ENCODE measurements around the gene ASTN2.

The ASTN2 gene

GRCh38 chr9:116555119-116555518, 859.7 kb downstream of the ASTN2 start:
- DNase-seq (ENCODE audit: extremely low read depth in 1 of 2, low read depth in 1 of 2) = no peak

DNA sequence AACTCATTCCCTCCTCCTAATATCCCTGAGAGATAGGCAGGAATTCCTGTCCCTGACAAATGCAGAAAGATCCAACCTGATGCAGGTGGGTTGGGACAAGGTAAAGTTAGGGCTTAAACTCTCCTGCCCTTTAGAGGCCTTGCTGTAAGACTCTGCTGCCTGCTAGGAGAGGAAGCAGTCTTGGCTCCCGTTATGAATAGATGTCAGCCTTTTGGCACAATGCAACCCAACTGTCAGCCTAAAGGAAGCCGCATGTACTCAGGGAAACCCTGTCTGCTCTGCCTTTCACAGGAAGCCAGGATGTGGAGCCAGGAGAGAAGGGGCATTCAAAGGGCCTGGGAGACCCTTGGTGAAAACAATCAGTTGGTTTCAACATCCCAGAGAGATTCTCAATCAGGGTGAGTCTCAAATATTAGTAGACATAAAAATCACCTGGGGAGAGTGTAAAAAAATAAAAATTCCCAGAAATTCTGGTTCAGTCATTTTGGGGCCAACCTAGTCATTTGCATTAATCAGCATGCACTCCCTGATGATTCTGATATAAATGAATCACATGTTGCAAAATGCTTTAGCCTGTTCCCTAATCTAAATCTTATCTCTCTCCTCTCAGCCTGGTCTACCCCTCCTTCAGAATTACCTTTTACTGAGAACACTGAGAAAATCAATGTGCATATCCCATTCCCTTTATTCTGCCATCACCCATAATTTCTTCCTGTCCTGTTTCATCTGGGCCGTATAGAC, 864.0 kb downstream of the ASTN2 start:
- no peak for DNase-seq (ENCODE audit: extremely low read depth in 1 of 2, low read depth in 1 of 2)

- no peak for DNase-seq (ENCODE audit: extremely low read depth in 1 of 2, low read depth in 1 of 2)
These were observed 864.8 kb downstream of the ASTN2 start for GRCh38 chr9:116549786-116550660.

DNA sequence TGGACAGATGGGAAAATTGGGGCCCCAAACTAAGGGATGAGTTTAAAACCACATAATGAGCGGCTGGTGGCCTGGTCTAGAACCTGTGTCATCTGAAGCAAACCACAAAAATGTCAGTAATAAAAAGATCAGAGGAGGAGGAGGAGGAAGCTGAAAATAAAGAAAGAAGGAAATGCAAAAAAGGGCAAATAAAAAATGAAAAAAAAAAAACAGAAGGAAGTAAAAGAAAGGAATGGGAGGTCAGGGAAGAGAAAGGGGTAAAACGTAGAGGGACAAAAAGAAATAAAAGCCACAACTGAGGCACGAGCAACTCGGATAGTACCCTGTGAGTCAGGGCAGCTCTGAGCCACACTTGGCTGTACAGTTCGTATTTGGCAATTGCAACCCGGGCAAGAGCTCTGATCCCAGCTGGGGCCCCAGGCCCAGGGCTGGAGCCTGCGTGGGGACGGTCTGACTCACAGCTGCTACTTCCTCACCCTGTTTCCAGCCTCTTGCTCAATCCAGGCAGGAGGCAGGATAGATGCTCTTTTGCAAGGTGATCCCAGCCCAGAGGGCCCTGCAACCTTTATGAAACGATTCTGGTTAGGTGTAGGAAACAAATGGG, 865.7 kb downstream of the ASTN2 start:
- no peak for DNase-seq (ENCODE audit: extremely low read depth in 1 of 2, low read depth in 1 of 2)

DNA sequence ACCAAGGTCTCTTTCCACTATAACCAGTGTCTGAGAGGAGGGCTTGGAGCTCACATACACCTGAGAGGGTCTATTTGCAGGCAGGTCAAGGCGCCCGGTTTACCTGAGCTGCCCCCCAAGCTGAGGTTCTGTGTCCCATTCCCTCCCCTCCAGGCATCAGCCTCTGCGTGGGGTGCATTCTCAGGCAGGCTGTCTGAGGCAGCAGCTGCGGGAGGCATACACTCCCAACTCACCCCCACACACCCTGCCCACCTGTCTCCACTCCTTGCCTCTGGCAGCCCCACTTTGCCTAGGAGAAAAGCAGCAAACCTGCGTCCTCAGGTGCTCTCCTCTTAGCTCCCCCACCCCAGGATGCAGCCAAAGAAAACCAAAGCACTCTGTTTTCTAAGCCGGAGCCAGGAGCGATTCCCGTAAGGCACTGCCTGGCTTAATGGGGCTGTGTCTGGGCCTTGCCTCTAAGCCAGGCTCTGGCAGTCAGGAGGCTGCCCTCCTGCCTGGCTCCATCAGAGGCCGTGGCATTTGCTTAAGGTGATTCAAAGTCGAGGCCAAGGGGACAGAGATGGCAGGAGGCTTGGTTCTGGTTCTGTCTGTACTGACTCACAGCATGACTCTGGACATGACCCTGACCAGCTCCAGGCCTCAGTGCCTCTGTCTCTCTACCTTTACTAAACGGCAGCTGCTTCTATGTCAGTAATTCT, 867.0 kb downstream of the ASTN2 start:
- no peak for DNase-seq (ENCODE audit: extremely low read depth in 1 of 2, low read depth in 1 of 2)

- no peak for DNase-seq (ENCODE audit: extremely low read depth in 1 of 2, low read depth in 1 of 2)
These were observed 867.9 kb downstream of the ASTN2 start for GRCh38 chr9:116546711-116547581.

DNA sequence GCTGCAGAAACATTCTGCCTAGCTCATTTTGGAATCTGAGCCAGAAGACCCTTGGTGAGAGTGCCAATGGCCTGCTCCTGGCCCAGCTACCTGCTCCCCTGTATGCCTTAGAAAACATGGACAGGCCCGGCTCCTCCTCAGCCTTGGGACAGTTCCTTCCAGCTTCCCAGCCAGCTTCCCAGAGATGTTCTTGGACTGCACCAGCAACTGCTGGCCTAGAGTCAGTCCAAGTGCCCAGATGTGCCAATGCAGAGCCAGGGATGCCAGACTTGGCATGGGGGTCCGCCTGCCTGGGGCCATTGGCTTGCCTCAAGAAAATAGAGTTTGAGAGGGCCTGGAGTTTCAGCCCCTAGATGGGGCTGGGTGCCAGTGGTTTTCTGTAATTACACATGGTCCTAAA, 870.0 kb downstream of the ASTN2 start:
- DNase-seq (ENCODE audit: extremely low read depth in 1 of 2, low read depth in 1 of 2) = no peak

GRCh38 chr9:116543731-116544400, 871.0 kb downstream of the ASTN2 start:
- DNase-seq (ENCODE audit: extremely low read depth in 1 of 2, low read depth in 1 of 2) = no peak

GRCh38 chr9:116541402-116541801, 873.5 kb downstream of the ASTN2 start:
- DNase-seq (ENCODE audit: extremely low read depth in 1 of 2, low read depth in 1 of 2) = no peak

DNA sequence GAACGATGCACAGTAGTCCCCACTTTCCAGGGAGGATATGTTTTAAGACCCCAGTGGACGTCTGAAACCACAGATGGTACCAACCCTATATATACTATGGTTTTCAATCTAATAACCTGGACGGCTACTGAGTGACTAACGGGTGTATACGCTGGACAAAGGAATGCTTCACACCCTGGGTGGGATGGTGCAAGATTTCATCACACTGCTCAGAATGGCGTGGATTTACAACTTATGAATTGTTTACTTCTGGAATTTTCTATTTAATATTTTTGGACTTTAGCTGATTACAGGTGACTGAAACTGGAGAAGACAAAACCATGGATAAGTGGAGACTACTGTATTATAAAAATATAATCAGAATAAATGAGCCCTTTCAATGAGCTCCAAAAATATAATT, 875.3 kb downstream of the ASTN2 start:
- no peak for DNase-seq (ENCODE audit: extremely low read depth in 1 of 2, low read depth in 1 of 2)

GRCh38 chr9:116525611-116526010, 889.2 kb downstream of the ASTN2 start:
- DNase-seq (ENCODE audit: extremely low read depth in 1 of 2, low read depth in 1 of 2) = no peak

DNA sequence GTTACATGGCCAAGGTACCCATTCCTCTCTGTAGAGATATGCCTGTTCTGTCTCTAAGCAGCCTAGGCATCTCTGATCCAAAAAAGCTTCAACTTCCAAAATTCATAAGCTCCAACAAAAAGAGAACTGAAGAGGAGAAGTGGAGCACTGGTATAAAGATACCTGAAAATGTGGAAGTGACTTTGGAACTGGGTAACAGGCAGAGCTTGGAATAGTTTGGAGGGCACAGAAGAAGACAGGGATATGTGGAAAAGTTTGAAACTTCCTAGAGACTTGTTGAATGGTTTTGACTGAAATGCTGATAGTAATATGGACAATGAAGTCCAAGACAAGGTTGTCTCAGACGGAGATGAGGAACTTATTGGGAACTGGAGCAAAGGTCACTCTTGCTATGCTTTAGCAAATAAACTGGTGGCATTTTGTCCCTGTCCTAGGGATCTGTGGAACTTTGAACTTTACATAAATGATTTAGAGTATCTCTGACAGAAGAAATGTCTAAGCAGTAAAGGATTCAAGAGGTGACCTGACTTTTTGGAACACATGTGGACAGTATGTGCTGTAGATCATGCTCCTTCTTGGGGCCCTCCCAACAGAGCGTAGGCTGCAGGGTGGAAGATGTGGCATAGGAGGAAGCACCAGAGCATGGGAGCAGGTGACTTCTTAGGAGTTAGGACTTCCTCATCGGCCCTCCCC, 889.9 kb downstream of the ASTN2 start:
- DNase-seq (ENCODE audit: extremely low read depth in 1 of 2, low read depth in 1 of 2) = no peak

- DNase-seq (ENCODE audit: extremely low read depth in 1 of 2, low read depth in 1 of 2) = no peak
These were observed 894.6 kb downstream of the ASTN2 start for GRCh38 chr9:116520218-116520617.

GRCh38 chr9:116516456-116516855, 898.4 kb downstream of the ASTN2 start:
- DNase-seq (ENCODE audit: extremely low read depth in 1 of 2, low read depth in 1 of 2) = no peak

GRCh38 chr9:116515541-116515940, 899.3 kb downstream of the ASTN2 start:
- DNase-seq (ENCODE audit: extremely low read depth in 1 of 2, low read depth in 1 of 2) = no peak

DNA sequence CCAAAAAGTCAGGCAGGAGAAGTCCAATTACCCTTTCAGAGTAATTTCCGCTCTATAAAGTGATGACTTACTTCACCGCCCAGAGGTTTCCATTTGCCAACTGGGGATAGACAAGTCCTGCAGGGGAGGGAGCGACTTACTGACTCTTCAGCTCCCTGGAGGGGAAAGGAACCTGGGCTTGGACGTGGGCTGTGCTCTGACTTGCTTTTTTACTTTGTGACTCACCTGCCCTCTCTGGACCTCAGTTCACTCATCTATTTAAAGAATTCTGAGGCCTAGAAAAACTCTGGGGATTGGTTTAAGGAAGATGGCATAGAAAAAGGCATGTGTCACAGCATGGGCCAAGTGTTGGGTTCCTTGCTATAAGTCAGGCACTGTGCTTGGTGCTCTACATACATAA, 908.2 kb downstream of the ASTN2 start:
- DNase-seq (ENCODE audit: extremely low read depth in 1 of 2, low read depth in 1 of 2) = no peak

DNA sequence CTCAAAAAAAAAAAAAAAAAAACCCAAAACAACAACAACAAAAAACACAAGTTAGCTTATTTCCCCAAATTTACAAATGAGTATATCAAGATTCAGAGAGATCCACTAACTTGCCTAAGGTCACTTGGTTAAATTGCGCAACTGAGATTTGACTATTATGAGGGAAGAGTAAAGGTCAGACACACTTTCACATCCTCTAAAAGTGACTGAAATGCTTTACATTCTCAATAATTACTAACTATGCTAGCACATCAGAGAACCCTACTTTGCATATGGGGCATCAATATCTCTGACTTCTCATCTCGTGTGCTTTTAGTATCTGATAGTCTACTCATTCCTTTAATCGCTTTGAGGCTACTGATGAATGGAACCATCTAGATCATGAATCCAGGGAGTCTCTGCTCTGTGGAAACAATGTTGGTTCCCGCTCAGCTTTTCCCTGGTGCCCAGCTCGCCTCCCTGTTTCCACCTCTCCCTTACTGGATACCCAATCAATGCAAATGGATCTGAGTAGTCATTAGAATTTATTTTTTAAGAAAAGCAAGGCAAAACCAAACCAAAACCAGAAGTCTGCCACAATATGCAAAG, 909.9 kb downstream of the ASTN2 start:
- no peak for DNase-seq (ENCODE audit: extremely low read depth in 1 of 2, low read depth in 1 of 2)

DNA sequence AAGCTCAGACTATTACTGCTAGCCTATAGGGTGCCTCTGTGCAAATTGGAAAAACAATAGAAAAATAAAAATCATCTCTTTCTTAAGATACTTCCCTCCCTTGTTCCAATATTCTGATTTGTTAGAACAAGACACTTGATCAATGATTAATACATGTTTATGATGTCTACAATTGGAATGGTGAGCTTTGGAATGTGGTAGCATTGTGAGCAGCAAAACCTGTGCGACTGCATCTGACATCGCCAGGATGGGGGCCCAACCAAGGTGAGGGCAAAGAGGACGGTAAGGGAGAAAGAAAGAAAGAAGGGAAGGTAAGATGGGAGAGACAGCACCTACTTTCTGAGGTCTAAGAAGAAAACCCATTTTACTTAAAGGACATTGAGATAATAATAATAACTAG, 910.8 kb downstream of the ASTN2 start:
- no peak for DNase-seq (ENCODE audit: extremely low read depth in 1 of 2, low read depth in 1 of 2)

GRCh38 chr9:116502746-116503145, 912.1 kb downstream of the ASTN2 start:
- DNase-seq (ENCODE audit: extremely low read depth in 1 of 2, low read depth in 1 of 2) = no peak

All from activated CD8-positive, alpha-beta memory T cell treated with anti-CD3 and anti-CD28 coated beads for 1 hour (primary cell).